ENCODE data around the gene IFT27. TPM values are rescaled to one million over a fixed set of nuclear protein-coding genes. Genes with fewer than 3 reads are reported as not detected.

The IFT27 gene
- total and polyA plus RNA-seq, 7 experiments from 2014 or later: 10.1 to 40.9 (median 22.5) TPM

- Mint-ChIP-seq H3K27me3 (peaks cover 0 to 11% (median 7%) of the 10 kb centered on the region in 5 donors), H3K4me1 (peaks cover 0 to 18% (median 9%) of the 10 kb centered on the region in 7 donors), H3K9me3 (no peaks in the 10 kb centered on the region), H3K36me3 (no peaks in the 10 kb centered on the region), H3K27ac (peak overlapping the region in 1 of 9 donors; percentile 39), H3K4me3 (no peak overlapping the region)
- POLR2A ChIA-PET: no interaction called here
- H3K36me3 ChIP-seq (ENCODE audit: control insufficient read depth in 2 of 3, insufficient read depth in 3 of 3, low read length in 3 of 3): no peaks in the 10 kb centered on the region
- H3K4me1 ChIP-seq (ENCODE audit: control insufficient read depth in 2 of 2, insufficient read depth in 2 of 2, low read length in 2 of 2): peaks cover 0 to 9% of the 10 kb centered on the region in 2 donors
- H3K9me3 ChIP-seq (ENCODE audit: control insufficient read depth in 2 of 3, low read length in 3 of 3): no peaks in the 10 kb centered on the region
- no peak overlapping the region for H3K27ac ChIP-seq (ENCODE audit: low read depth, low read length)
- no peaks in the 10 kb centered on the region for H3K27me3 ChIP-seq (ENCODE audit: control insufficient read depth in 2 of 2, insufficient read depth in 2 of 2, low read length in 2 of 2)
- CTCF ChIA-PET: interaction anchor here (2.1 to 3.2 kb wide), 2 partner anchors 75 to 194 kb away, joined by 4 to 14 read pairs; no protein-coding TSS in a partner anchor
- DNase-seq (no peak), ATAC-seq (no peak)
- intact Hi-C loops (cut with micrococcal nuclease): no loop called here
- H3K4me3 ChIP-seq (ENCODE audit: low read length): no peak overlapping the region
Measured at GRCh38 chr22:36783743-36784142, 7.8 kb upstream of the IFT27 start.

- H3K27me3 ChIP-seq (ENCODE audit: control insufficient read depth in 2 of 2, insufficient read depth in 2 of 2, low read length in 2 of 2): no peaks in the 10 kb centered on the region
- Mint-ChIP-seq H3K4me1 (peaks cover 9 to 34% (median 18%) of the 10 kb centered on the region in 7 donors), H3K9me3 (no peaks in the 10 kb centered on the region), H3K27me3 (peaks cover 0 to 11% (median 7%) of the 10 kb centered on the region in 5 donors), H3K36me3 (no peaks in the 10 kb centered on the region), H3K4me3 (peak overlapping the region in 4 of 10 donors; percentile 8 to 57 (median 43)), H3K27ac (peak overlapping the region in 5 of 9 donors; percentile 27 to 72 (median 58))
- no peak overlapping the region for H3K27ac ChIP-seq (ENCODE audit: low read depth, low read length)
- H3K36me3 ChIP-seq (ENCODE audit: control insufficient read depth in 2 of 3, insufficient read depth in 3 of 3, low read length in 3 of 3): no peaks in the 10 kb centered on the region
- peaks cover 4 to 10% of the 10 kb centered on the region in 2 donors for H3K4me1 ChIP-seq (ENCODE audit: control insufficient read depth in 2 of 2, insufficient read depth in 2 of 2, low read length in 2 of 2)
- DNase-seq: peak; percentile 66 to 92 (median 80)
- ATAC-seq: peak; percentile 98
- ChIA-PET POLR2A (interaction anchor here (0.6 to 1.0 kb wide), 2 partner anchors 200 to 700 kb away, joined by 3 to 5 read pairs; no protein-coding TSS in a partner anchor), CTCF (interaction anchor here (0.6 to 3.2 kb wide), 7 partner anchors 8 to 423 kb away, joined by 3 to 14 read pairs (median 5); no protein-coding TSS in a partner anchor)
- H3K4me3 ChIP-seq (ENCODE audit: low read length): no peak overlapping the region
- no peaks in the 10 kb centered on the region for H3K9me3 ChIP-seq (ENCODE audit: control insufficient read depth in 2 of 3, low read length in 3 of 3)
- intact Hi-C loops (cut with micrococcal nuclease): loop anchor here (1.0 kb wide), 6 partner anchors 74 to 416 kb away; no protein-coding TSS in a partner anchor
Measured at GRCh38 chr22:36781656-36782627, 6.0 kb upstream of the IFT27 start.

GRCh38 chr22:36778020-36778419, 2.1 kb upstream of the IFT27 start:
- H3K36me3 ChIP-seq (ENCODE audit: control insufficient read depth in 2 of 3, insufficient read depth in 3 of 3, low read length in 3 of 3): no peaks in the 10 kb centered on the region
- peak overlapping the region in 7 of 10 donors; percentile 16 to 89 (median 50) for H3K4me3 Mint-ChIP-seq
- H3K27me3 Mint-ChIP-seq: no peaks in the 10 kb centered on the region
- no peak overlapping the region for H3K4me3 ChIP-seq (ENCODE audit: low read length)
- no peak overlapping the region for H3K27ac ChIP-seq (ENCODE audit: low read depth, low read length)
- H3K27ac Mint-ChIP-seq: peak overlapping the region in 8 of 9 donors; percentile 47 to 98 (median 94)
- no peak for DNase-seq
- no peaks in the 10 kb centered on the region for H3K9me3 ChIP-seq (ENCODE audit: control insufficient read depth in 2 of 3, low read length in 3 of 3)
- no peaks in the 10 kb centered on the region for H3K36me3 Mint-ChIP-seq
- peaks cover 22 to 48% (median 36%) of the 10 kb centered on the region in 7 donors for H3K4me1 Mint-ChIP-seq
- ATAC-seq: no peak
- no peaks in the 10 kb centered on the region for H3K27me3 ChIP-seq (ENCODE audit: control insufficient read depth in 2 of 2, insufficient read depth in 2 of 2, low read length in 2 of 2)
- ChIA-PET POLR2A (interaction anchor here (0.8 kb wide), 1 partner anchor 14 kb away, joined by 3 read pairs; no protein-coding TSS in a partner anchor), CTCF (interaction anchor here (0.6 to 1.3 kb wide), 2 partner anchors 78 to 248 kb away, joined by 3 to 9 read pairs; no protein-coding TSS in a partner anchor)
- H3K9me3 Mint-ChIP-seq: no peaks in the 10 kb centered on the region
- intact Hi-C loops (cut with micrococcal nuclease): loop anchor here in 1 of 2 donors (5.0 kb wide), 1 partner anchor 231 kb away; no protein-coding TSS in a partner anchor
- H3K4me1 ChIP-seq (ENCODE audit: control insufficient read depth in 2 of 2, insufficient read depth in 2 of 2, low read length in 2 of 2): peaks cover 15 to 22% of the 10 kb centered on the region in 2 donors

GRCh38 chr22:36776722-36777121, 803 bp upstream of the IFT27 start:
- Histone ChIP-seq H3K27ac (ENCODE audit: low read depth, low read length) (peak overlapping the region; percentile 75), H3K4me1 (ENCODE audit: control insufficient read depth in 2 of 2, insufficient read depth in 2 of 2, low read length in 2 of 2) (peaks cover 15% of the 10 kb centered on the region in 2 donors), H3K4me3 (ENCODE audit: low read length) (peak overlapping the region; percentile 48), H3K36me3 (ENCODE audit: control insufficient read depth in 2 of 3, insufficient read depth in 3 of 3, low read length in 3 of 3) (peaks cover 0 to 2% (median 0%) of the 10 kb centered on the region in 3 experiments), H3K27me3 (ENCODE audit: control insufficient read depth in 2 of 2, insufficient read depth in 2 of 2, low read length in 2 of 2) (no peaks in the 10 kb centered on the region), H3K9me3 (ENCODE audit: control insufficient read depth in 2 of 3, low read length in 3 of 3) (no peaks in the 10 kb centered on the region)
- Mint-ChIP-seq H3K9me3 (no peaks in the 10 kb centered on the region), H3K4me3 (peak overlapping the region; percentile 85 to 95 (median 92)), H3K4me1 (peaks cover 17 to 42% (median 32%) of the 10 kb centered on the region in 7 donors), H3K36me3 (peaks cover 0 to 5% (median 4%) of the 10 kb centered on the region in 5 donors), H3K27me3 (no peaks in the 10 kb centered on the region), H3K27ac (peak overlapping the region; percentile 92 to 99 (median 96))
- peak in 1 of 9 donors; percentile 35 for DNase-seq
- ChIA-PET CTCF (interaction anchor here (0.5 to 1.5 kb wide), 7 partner anchors 79 to 1179 kb away, joined by 3 to 5 read pairs (median 4); no protein-coding TSS in a partner anchor), POLR2A (interaction anchor here (0.6 to 1.8 kb wide), 8 partner anchors 11 to 1477 kb away, joined by 3 to 8 read pairs (median 4); partner anchors contain the start of genes APOL3, EIF3D, KCTD17 and TOM1)
- no peak for ATAC-seq
- intact Hi-C loops (cut with micrococcal nuclease): loop anchor here (1.0 to 5.0 kb wide), 10 partner anchors 19 to 832 kb away; partner anchors contain the start of genes EIF3D (in 2 of the 2), GGA1 (in 1 of the 2) and KCTD17 (in 1 of the 2)

GRCh38 chr22:36775586-36775963, 344 bp downstream of the IFT27 start:
- no peaks in the 10 kb centered on the region for H3K27me3 Mint-ChIP-seq
- Histone ChIP-seq H3K9me3 (ENCODE audit: control insufficient read depth in 2 of 3, low read length in 3 of 3) (no peaks in the 10 kb centered on the region), H3K27me3 (ENCODE audit: control insufficient read depth in 2 of 2, insufficient read depth in 2 of 2, low read length in 2 of 2) (no peaks in the 10 kb centered on the region), H3K4me1 (ENCODE audit: control insufficient read depth in 2 of 2, insufficient read depth in 2 of 2, low read length in 2 of 2) (peaks cover 13 to 15% of the 10 kb centered on the region in 2 donors), H3K4me3 (ENCODE audit: low read length) (peak overlapping the region; percentile 65), H3K36me3 (ENCODE audit: control insufficient read depth in 2 of 3, insufficient read depth in 3 of 3, low read length in 3 of 3) (peaks cover 0 to 5% (median 0%) of the 10 kb centered on the region in 3 experiments), H3K27ac (ENCODE audit: low read depth, low read length) (peak overlapping the region; percentile 90)
- H3K9me3 Mint-ChIP-seq: no peaks in the 10 kb centered on the region
- peak in 6 of 9 donors; percentile 37 to 57 (median 52) for DNase-seq
- POLR2A ChIA-PET: interaction anchor here (0.6 to 1.6 kb wide), 9 partner anchors 26 to 1476 kb away, joined by 3 to 8 read pairs (median 4); partner anchors contain the start of genes EIF3D, IL2RB, KCTD17 and TOM1
- peaks cover 19 to 44% (median 32%) of the 10 kb centered on the region in 7 donors for H3K4me1 Mint-ChIP-seq
- H3K36me3 Mint-ChIP-seq: peaks cover 0 to 13% (median 6%) of the 10 kb centered on the region in 5 donors
- intact Hi-C loops (cut with micrococcal nuclease): loop anchor here in 1 of 2 donors (5.0 kb wide), 1 partner anchor 228 kb away; no protein-coding TSS in a partner anchor
- CTCF ChIA-PET: interaction anchor here (0.8 to 1.9 kb wide), 9 partner anchors 17 to 791 kb away, joined by 3 to 7 read pairs (median 3); no protein-coding TSS in a partner anchor
- peak overlapping the region; percentile 92 to 99 (median 95) for H3K27ac Mint-ChIP-seq
- no peak for ATAC-seq
- peak overlapping the region; percentile 85 to 97 (median 92) for H3K4me3 Mint-ChIP-seq

Measured in naive thymus-derived CD4-positive, alpha-beta T cell (primary cell).